ENCODE measurements around the gene CTNNA1.

The CTNNA1 gene

GRCh38 chr5:138974227-138975063 lies 221.2 kb downstream of the CTNNA1 start:
- DNase-seq, result no peak

GRCh38 chr5:138975098-138975847 lies 222.0 kb downstream of the CTNNA1 start:
- no peak for DNase-seq

- DNase-seq, result no peak
Measured at GRCh38 chr5:138978080-138978479, 224.9 kb downstream of the CTNNA1 start.

- DNase-seq, result no peak
Measured at GRCh38 chr5:138978581-138978980, 225.4 kb downstream of the CTNNA1 start.

- no peak for DNase-seq
Measured at GRCh38 chr5:138979684-138980280, 226.6 kb downstream of the CTNNA1 start.

GRCh38 chr5:138980441-138980840 lies 227.2 kb downstream of the CTNNA1 start:
- no peak for DNase-seq

GRCh38 chr5:138981131-138981530 lies 227.9 kb downstream of the CTNNA1 start:
- no peak for DNase-seq

GRCh38 chr5:138981586-138981985 lies 228.4 kb downstream of the CTNNA1 start:
- DNase-seq, result no peak

- no peak for DNase-seq
Measured at GRCh38 chr5:138983984-138984383, 230.8 kb downstream of the CTNNA1 start.
